Natural killer cell (primary cell): ENCODE measurements around the gene GPR180. TPM values are rescaled to one million over a fixed set of nuclear protein-coding genes. Genes with fewer than 3 reads are reported as not detected.

Experiments used
- ATAC-seq, 3 donors: fragments of 150-1000 bp in 2 of 3; fragments of 200-7000 bp in 1 of 3; cut with Tn5 transposase; 1 replicate in 1 of 3; 2 replicates in 2 of 3; pipeline ENCODE4 v1.10.0; 2021; ENCODE audit warnings: mild to moderate bottlenecking in 2 of 3, moderate library complexity in 2 of 3
- DNase-seq, 2 donors: peaks; one replicate each; pipeline versions ENCODE4 v3.0.0 to v3.0.0-alpha.2; 2013 to 2021; ENCODE audit warnings: mixed read lengths in 1 of 2
- H3K27ac ChIP-seq: one replicate; pipeline ENCODE4 v1.5.1; 2013; ENCODE audit warnings: mild to moderate bottlenecking, low read length
- H3K27me3 ChIP-seq: one replicate; pipeline ENCODE4 v1.6.1; 2013; ENCODE audit warnings: low read length; ENCODE audit not compliant: control insufficient read depth, insufficient read depth
- H3K36me3 ChIP-seq: one replicate; pipeline ENCODE4 v1.6.1; 2013; ENCODE audit warnings: low read length; ENCODE audit not compliant: control insufficient read depth, insufficient read depth
- H3K4me1 ChIP-seq: one replicate; pipeline ENCODE4 v1.6.1; 2013; ENCODE audit warnings: low read length; ENCODE audit not compliant: control insufficient read depth, insufficient read depth
- H3K4me3 ChIP-seq: one replicate; pipeline ENCODE4 v1.5.1; 2013; ENCODE audit warnings: low read length
- H3K9me3 ChIP-seq: one replicate; pipeline ENCODE4 v1.6.1; 2013; ENCODE audit warnings: low read length; ENCODE audit not compliant: control insufficient read depth, insufficient read depth
- H3K27ac Mint-ChIP-seq, 2 donors: one replicate each; pipeline ENCODE4 v1.8.0; 2022; ENCODE audit warnings: mild to moderate bottlenecking in 2 of 2, mixed read lengths in 2 of 2, moderate library complexity in 1 of 2
- H3K27me3 Mint-ChIP-seq, 2 donors: one replicate each; pipeline ENCODE4 v1.8.0; 2022; ENCODE audit warnings: low read depth in 2 of 2, mixed read lengths in 2 of 2
- H3K36me3 Mint-ChIP-seq: one replicate; pipeline ENCODE4 v1.8.0; 2022; ENCODE audit warnings: mixed read lengths
- H3K4me1 Mint-ChIP-seq, 2 donors: one replicate each; pipeline ENCODE4 v1.8.0; 2022; ENCODE audit warnings: mixed read lengths in 2 of 2
- H3K4me3 Mint-ChIP-seq: one replicate; pipeline ENCODE4 v1.8.0; 2022; ENCODE audit warnings: mild to moderate bottlenecking, moderate library complexity, mixed read lengths
- H3K9me3 Mint-ChIP-seq, 2 donors: one replicate each; pipeline ENCODE4 v1.8.0; 2022; ENCODE audit warnings: mixed read lengths in 2 of 2
- WGBS: methylation state at CpG from one replicate; pipeline ENCODE4 v1.1.7; 2013; ENCODE audit warnings: missing lambda C conversion rate; ENCODE audit not compliant: insufficient coverage; 5-methylcytosine and 5-hydroxymethylcytosine counted together
- intact Hi-C: fragments of 100-400 bp; cut with micrococcal nuclease; formaldehyde crosslinking; loops from one replicate; pipeline ENCODE4 v1.14.2; 2022
- total RNA-seq, 4 donors: library from RNA; stranded (reverse); fragments of 120-200 nt in 1 of 4; gene quantifications; one replicate each; pipeline versions ENCODE4 v1.2.3 to v1.2.4, GENCODE V29; 2013 to 2022
- TF ChIP-seq, protein P1 (sequence below): fragments of 200-600 bp; IDR thresholded peaks from one replicate; pipeline ENCODE4 v1.8.0; 2022; ENCODE audit warnings: antibody characterized with exemption

GPR180 gene
- total RNA-seq, 3 donors from 2014 or later (not counting 1 experiment from before 2014, with no cell fraction given): 2.0 to 2.9 (median 2.7) TPM

GRCh38 chr13:94660695-94661326 is 59.2 kb downstream of the GPR180 start:
- 30% methylated on average over 3 of the region's 6 CpGs for WGBS
- H3K27ac ChIP-seq: no peak overlapping the region
- H3K27me3 ChIP-seq: no peaks in the 10 kb centered on the region
- ATAC-seq (no peak), DNase-seq (no peak)
- no peaks in the 10 kb centered on the region for H3K36me3 Mint-ChIP-seq
- no peaks in the 10 kb centered on the region for H3K9me3 Mint-ChIP-seq
- H3K4me1 ChIP-seq: no peaks in the 10 kb centered on the region
- TF ChIP-seq, protein P1, sequence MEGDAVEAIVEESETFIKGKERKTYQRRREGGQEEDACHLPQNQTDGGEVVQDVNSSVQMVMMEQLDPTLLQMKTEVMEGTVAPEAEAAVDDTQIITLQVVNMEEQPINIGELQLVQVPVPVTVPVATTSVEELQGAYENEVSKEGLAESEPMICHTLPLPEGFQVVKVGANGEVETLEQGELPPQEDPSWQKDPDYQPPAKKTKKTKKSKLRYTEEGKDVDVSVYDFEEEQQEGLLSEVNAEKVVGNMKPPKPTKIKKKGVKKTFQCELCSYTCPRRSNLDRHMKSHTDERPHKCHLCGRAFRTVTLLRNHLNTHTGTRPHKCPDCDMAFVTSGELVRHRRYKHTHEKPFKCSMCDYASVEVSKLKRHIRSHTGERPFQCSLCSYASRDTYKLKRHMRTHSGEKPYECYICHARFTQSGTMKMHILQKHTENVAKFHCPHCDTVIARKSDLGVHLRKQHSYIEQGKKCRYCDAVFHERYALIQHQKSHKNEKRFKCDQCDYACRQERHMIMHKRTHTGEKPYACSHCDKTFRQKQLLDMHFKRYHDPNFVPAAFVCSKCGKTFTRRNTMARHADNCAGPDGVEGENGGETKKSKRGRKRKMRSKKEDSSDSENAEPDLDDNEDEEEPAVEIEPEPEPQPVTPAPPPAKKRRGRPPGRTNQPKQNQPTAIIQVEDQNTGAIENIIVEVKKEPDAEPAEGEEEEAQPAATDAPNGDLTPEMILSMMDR: no peak
- no peak overlapping the region for H3K4me3 ChIP-seq
- H3K9me3 ChIP-seq: no peaks in the 10 kb centered on the region
- no peak overlapping the region for H3K27ac Mint-ChIP-seq
- no peaks in the 10 kb centered on the region for H3K36me3 ChIP-seq
- intact Hi-C loops: no loop called here
- H3K4me1 Mint-ChIP-seq: no peaks in the 10 kb centered on the region
- H3K4me3 Mint-ChIP-seq: no peak overlapping the region
- H3K27me3 Mint-ChIP-seq: peaks cover 21 to 36% of the 10 kb centered on the region in 2 donors

GRCh38 chr13:94661406-94661805 is 59.7 kb downstream of the GPR180 start:
- H3K4me1 Mint-ChIP-seq: no peaks in the 10 kb centered on the region
- no peak overlapping the region for H3K27ac Mint-ChIP-seq
- TF ChIP-seq, protein P1: no peak
- no peaks in the 10 kb centered on the region for H3K36me3 ChIP-seq
- no peaks in the 10 kb centered on the region for H3K9me3 Mint-ChIP-seq
- H3K4me3 ChIP-seq: no peak overlapping the region
- 84% methylated on average over 5 of the region's 5 CpGs for WGBS
- ATAC-seq (no peak), DNase-seq (no peak)
- no peaks in the 10 kb centered on the region for H3K27me3 ChIP-seq
- no peaks in the 10 kb centered on the region for H3K36me3 Mint-ChIP-seq
- H3K27ac ChIP-seq: no peak overlapping the region
- no peaks in the 10 kb centered on the region for H3K9me3 ChIP-seq
- no peak overlapping the region for H3K4me3 Mint-ChIP-seq
- peaks cover 21 to 36% of the 10 kb centered on the region in 2 donors for H3K27me3 Mint-ChIP-seq
- H3K4me1 ChIP-seq: no peaks in the 10 kb centered on the region
- intact Hi-C loops: no loop called here

DNA sequence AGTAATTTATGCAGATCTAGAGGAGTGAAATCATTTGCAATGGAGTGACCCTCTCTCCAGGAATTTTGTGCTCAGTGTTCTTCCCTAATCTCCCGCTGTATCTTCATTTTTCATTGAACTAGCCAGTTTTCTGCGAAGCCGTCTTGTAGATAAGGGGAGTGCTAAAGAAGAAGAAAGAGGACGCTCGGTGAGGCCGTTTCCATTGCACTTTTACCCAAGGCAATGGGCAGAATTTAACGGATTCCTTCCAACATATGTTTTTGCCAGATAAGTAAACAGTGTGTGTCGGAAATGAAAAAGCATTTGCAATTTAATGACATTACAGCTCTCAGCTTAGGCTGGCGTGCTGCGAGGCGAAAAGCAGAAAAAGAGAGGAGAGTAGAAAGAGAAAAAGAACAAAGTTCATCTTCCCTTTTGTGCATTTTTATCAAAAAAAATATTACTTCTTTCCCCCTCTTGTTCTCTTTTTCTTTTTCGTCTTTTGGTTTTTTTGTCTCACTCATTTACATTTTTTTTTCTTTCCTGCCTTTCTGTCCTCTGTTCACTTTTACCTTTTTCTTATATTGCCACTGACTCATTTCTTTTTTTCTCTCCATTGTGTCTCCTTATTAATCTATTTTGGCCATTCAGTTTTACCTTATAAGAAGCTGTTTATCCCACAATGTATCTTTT is 60.8 kb downstream of the GPR180 start:
- H3K27ac Mint-ChIP-seq: no peak overlapping the region
- TF ChIP-seq, protein P1: no peak
- WGBS: 17% methylated on average over 11 of the region's 12 CpGs
- H3K36me3 Mint-ChIP-seq: no peaks in the 10 kb centered on the region
- no peak for DNase-seq
- Histone ChIP-seq H3K27ac (no peak overlapping the region), H3K27me3 (no peaks in the 10 kb centered on the region), H3K36me3 (no peaks in the 10 kb centered on the region), H3K4me1 (no peaks in the 10 kb centered on the region), H3K4me3 (no peak overlapping the region), H3K9me3 (no peaks in the 10 kb centered on the region)
- H3K4me1 Mint-ChIP-seq: no peaks in the 10 kb centered on the region
- peaks cover 21 to 36% of the 10 kb centered on the region in 2 donors for H3K27me3 Mint-ChIP-seq
- intact Hi-C loops: no loop called here
- H3K9me3 Mint-ChIP-seq: no peaks in the 10 kb centered on the region
- ATAC-seq: no peak
- no peak overlapping the region for H3K4me3 Mint-ChIP-seq
